GM19035 (cell line): ENCODE measurements around the gene FASTKD1.
"Not testable (repeated sequence)": the region's sequence is repeated elsewhere in the genome, so short reads cannot be mapped to it uniquely, and the experiment has no call there.

ENCODE experiments used
- ATAC-seq: cut with Tn5 transposase; IDR thresholded peaks from one replicate; pipeline ENCODE4 v1.9.1; 2021; ENCODE audit not compliant: unreplicated experiment

FASTKD1 gene

GRCh38 chr2:169572189-169572588 is 1.5 kb downstream of the FASTKD1 start:
- no peak for ATAC-seq

GRCh38 chr2:169571571-169571970 is 2.1 kb downstream of the FASTKD1 start:
- ATAC-seq: no peak

- not testable (repeated sequence) for ATAC-seq
These were observed 2.9 kb downstream of the FASTKD1 start for GRCh38 chr2:169570752-169571151.

GRCh38 chr2:169569948-169570347 is 3.7 kb downstream of the FASTKD1 start:
- no peak for ATAC-seq

- no peak for ATAC-seq
These were observed 8.0 kb downstream of the FASTKD1 start for GRCh38 chr2:169565686-169566085.

- ATAC-seq: no peak
These were observed 11.1 kb downstream of the FASTKD1 start for GRCh38 chr2:169562519-169562918.

- ATAC-seq: not testable (repeated sequence)
These were observed 11.6 kb downstream of the FASTKD1 start for GRCh38 chr2:169562084-169562483.

GRCh38 chr2:169561364-169561763 is 12.3 kb downstream of the FASTKD1 start:
- ATAC-seq: no peak

- ATAC-seq: no peak
These were observed 26.9 kb downstream of the FASTKD1 start for GRCh38 chr2:169546756-169547155.

GRCh38 chr2:169542433-169542832 is 31.2 kb downstream of the FASTKD1 start:
- ATAC-seq: no peak

- no peak for ATAC-seq
These were observed 33.5 kb downstream of the FASTKD1 start for GRCh38 chr2:169540146-169540545.

- not testable (repeated sequence) for ATAC-seq
These were observed 34.2 kb downstream of the FASTKD1 start for GRCh38 chr2:169539460-169539859.

GRCh38 chr2:169528271-169528701 is 45.4 kb downstream of the FASTKD1 start:
- ATAC-seq: peak; percentile 85

GRCh38 chr2:169526451-169526850 is 47.2 kb downstream of the FASTKD1 start:
- ATAC-seq: no peak

GRCh38 chr2:169525434-169525833 is 48.2 kb downstream of the FASTKD1 start:
- ATAC-seq: no peak

GRCh38 chr2:169523681-169524080 is 50.0 kb downstream of the FASTKD1 start:
- no peak for ATAC-seq

- no peak for ATAC-seq
These were observed 52.8 kb downstream of the FASTKD1 start for GRCh38 chr2:169520896-169521295.

- ATAC-seq: not testable (repeated sequence)
These were observed 57.1 kb downstream of the FASTKD1 start for GRCh38 chr2:169516488-169516995.

GRCh38 chr2:169514758-169515157 is 58.9 kb downstream of the FASTKD1 start:
- not testable (repeated sequence) for ATAC-seq

- ATAC-seq: no peak
These were observed 59.7 kb downstream of the FASTKD1 start for GRCh38 chr2:169513926-169514325.

- ATAC-seq: no peak
These were observed 60.6 kb downstream of the FASTKD1 start for GRCh38 chr2:169513094-169513493.

- ATAC-seq: no peak
These were observed 61.1 kb downstream of the FASTKD1 start for GRCh38 chr2:169512525-169512924.

GRCh38 chr2:169511818-169512217 is 61.8 kb downstream of the FASTKD1 start:
- no peak for ATAC-seq
